MM.1S (cell line): ENCODE results near the gene NOMO2.
"Not testable (repeated sequence)": the region's sequence is repeated elsewhere in the genome, so short reads cannot be mapped to it uniquely, and the experiment has no call there.

Experiments used
- DNase-seq: peaks from one replicate; pipeline ENCODE4 v3.0.0-alpha.2; 2015
- H2AFZ ChIP-seq: fragments of 300-600 bp; sonication (generic); 2 replicates; pipeline ENCODE4 v1.6.0; 2016; ENCODE audit warnings: antibody characterized with exemption, low read length
- H3F3A ChIP-seq: fragments of 300-600 bp; sonication (generic); 2 replicates; pipeline ENCODE4 v1.6.1; 2016; ENCODE audit warnings: mild to moderate bottlenecking, antibody characterized with exemption, low read length, moderate library complexity, mixed read lengths; ENCODE audit not compliant: insufficient read depth
- H3K27ac ChIP-seq: fragments of 300-600 bp; sonication (generic); 2 replicates; pipeline ENCODE4 v1.5.1; 2016; ENCODE audit warnings: mild to moderate bottlenecking, low read length
- H3K27me3 ChIP-seq: fragments of 300-600 bp; sonication (generic); replicated peaks from 2 replicates; pipeline ENCODE4 v1.6.0; 2016; ENCODE audit warnings: low read length; ENCODE audit not compliant: insufficient read depth
- H3K36me3 ChIP-seq: fragments of 300-600 bp; sonication (generic); replicated peaks from 2 replicates; pipeline ENCODE4 v1.6.1; 2016; ENCODE audit warnings: mild to moderate bottlenecking, low read length, mixed read lengths; ENCODE audit not compliant: insufficient read depth
- H3K4me1 ChIP-seq: fragments of 300-600 bp; sonication (generic); 2 replicates; pipeline ENCODE4 v1.6.1; 2016; ENCODE audit warnings: low read length, mixed read lengths
- H3K4me2 ChIP-seq: fragments of 300-600 bp; sonication (generic); 2 replicates; pipeline ENCODE4 v1.6.0; 2016; ENCODE audit warnings: low read depth, low read length
- H3K4me3 ChIP-seq: fragments of 300-600 bp; sonication (generic); 2 replicates; pipeline ENCODE4 v1.5.1; 2016; ENCODE audit warnings: low read length, mixed read lengths
- H3K79me2 ChIP-seq: fragments of 300-600 bp; sonication (generic); 2 replicates; pipeline ENCODE4 v1.6.1; 2016; ENCODE audit warnings: mixed run types, low read length, mixed read lengths
- H3K9ac ChIP-seq: fragments of 300-600 bp; sonication (generic); 2 replicates; pipeline ENCODE4 v1.6.1; 2016; ENCODE audit warnings: low read length, mixed read lengths
- H3K9me2 ChIP-seq: fragments of 300-600 bp; sonication (generic); replicated peaks from 2 replicates; pipeline ENCODE4 v1.6.1; 2016; ENCODE audit warnings: mild to moderate bottlenecking, low read length, mixed read lengths; ENCODE audit not compliant: insufficient read depth
- H3K9me3 ChIP-seq: fragments of 300-600 bp; sonication (generic); replicated peaks from 2 replicates; pipeline ENCODE4 v1.6.1; 2016; ENCODE audit warnings: mild to moderate bottlenecking, low read length, mixed read lengths; ENCODE audit not compliant: insufficient read depth
- H4K20me1 ChIP-seq: fragments of 300-600 bp; sonication (generic); 2 replicates; pipeline ENCODE4 v1.6.1; 2016; ENCODE audit warnings: mild to moderate bottlenecking, low read length, moderate library complexity, mixed read lengths; ENCODE audit not compliant: insufficient read depth

Gene NOMO2

DNA sequence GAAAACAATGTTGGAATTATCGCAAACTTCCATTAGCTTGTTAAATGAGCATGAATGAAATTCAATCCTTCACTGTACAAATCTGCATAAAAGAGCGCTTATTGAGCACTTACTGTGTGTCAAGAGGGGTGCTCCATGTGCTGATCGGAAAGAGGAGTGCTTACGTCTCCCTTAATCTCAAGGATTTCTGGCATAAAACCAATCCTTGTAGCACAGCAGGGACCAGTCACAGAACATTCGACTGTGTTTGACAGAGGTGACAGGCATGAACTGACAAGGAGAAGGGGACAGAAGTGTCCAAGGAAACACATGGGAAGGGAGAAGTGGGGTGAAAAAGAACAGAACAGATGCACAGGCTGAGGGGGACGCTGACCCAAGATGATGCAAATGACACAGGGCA lies 14.5 kb downstream of the NOMO2 start:
- not testable (repeated sequence) for H3K36me3 ChIP-seq, H3K9me2 ChIP-seq, DNase-seq, H2AFZ ChIP-seq, H3F3A ChIP-seq, H3K27me3 ChIP-seq, H3K79me2 ChIP-seq, H3K9me3 ChIP-seq, H3K4me3 ChIP-seq, H4K20me1 ChIP-seq, H3K9ac ChIP-seq, H3K4me1 ChIP-seq, H3K4me2 ChIP-seq
- peak overlapping the region; percentile 48; the same call in 1 of the 2 replicates for H3K27ac ChIP-seq

DNA sequence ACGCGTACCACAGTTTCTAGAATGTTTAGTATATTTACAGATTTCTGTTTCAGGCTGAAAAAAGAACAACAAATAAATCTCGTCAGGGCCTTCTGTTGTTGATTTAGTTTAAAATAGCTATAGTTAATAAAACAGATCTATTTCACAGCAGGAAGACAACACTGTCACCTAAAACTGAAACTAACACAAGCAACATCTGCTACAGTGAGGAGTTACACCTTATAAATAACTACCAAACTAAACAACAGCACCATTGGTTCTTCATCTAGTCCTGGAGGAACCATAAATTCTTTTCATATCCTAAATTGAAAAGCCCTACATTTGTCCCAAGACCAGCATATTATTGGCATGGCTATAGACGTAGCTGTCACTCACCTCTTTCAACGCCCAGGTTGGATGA lies 15.0 kb downstream of the NOMO2 start:
- not testable (repeated sequence) for H3K9ac ChIP-seq

GRCh38 chr16:18544232-18545081 lies 17.4 kb downstream of the NOMO2 start:
- H3K36me3 ChIP-seq, H2AFZ ChIP-seq, H3K9me3 ChIP-seq, H3F3A ChIP-seq, H3K4me3 ChIP-seq, H3K9me2 ChIP-seq, H3K4me1 ChIP-seq, H4K20me1 ChIP-seq, H3K79me2 ChIP-seq, H3K9ac ChIP-seq, H3K27me3 ChIP-seq, H3K4me2 ChIP-seq, H3K27ac ChIP-seq, DNase-seq: not testable (repeated sequence)

More for the DNA sequence above, 15.0 kb downstream of the NOMO2 start:
- not testable (repeated sequence) for H3K79me2 ChIP-seq, H3K36me3 ChIP-seq, H2AFZ ChIP-seq, H3K4me1 ChIP-seq, DNase-seq, H3K4me2 ChIP-seq, H3K9me3 ChIP-seq, H3K27me3 ChIP-seq, H4K20me1 ChIP-seq, H3K27ac ChIP-seq, H3K9me2 ChIP-seq, H3F3A ChIP-seq, H3K4me3 ChIP-seq

DNA sequence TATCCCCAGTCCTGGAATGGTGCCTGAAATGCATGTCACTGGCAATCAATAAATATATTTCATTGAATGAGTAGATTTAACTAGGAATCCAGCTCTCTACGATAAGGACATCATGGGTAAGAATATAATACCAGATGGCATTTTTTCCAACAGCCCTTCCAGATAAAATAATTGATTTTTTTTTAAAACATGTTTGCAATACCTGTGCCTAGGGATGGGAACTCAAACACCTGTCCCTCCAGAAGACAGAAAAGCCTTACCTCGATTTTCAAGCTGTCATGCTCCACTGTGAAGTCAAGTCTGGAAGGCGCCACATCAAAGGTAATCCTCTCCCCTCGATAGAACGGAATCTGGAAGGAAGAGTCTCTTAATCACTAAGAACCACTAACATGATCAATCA lies 20.0 kb downstream of the NOMO2 start:
- not testable (repeated sequence) for H3K9me2 ChIP-seq, H3K27me3 ChIP-seq, H2AFZ ChIP-seq, H3K36me3 ChIP-seq, H3K79me2 ChIP-seq, H3F3A ChIP-seq, H3K9ac ChIP-seq, H3K9me3 ChIP-seq, H3K27ac ChIP-seq, H3K4me3 ChIP-seq, H3K4me1 ChIP-seq, DNase-seq, H4K20me1 ChIP-seq, H3K4me2 ChIP-seq

DNA sequence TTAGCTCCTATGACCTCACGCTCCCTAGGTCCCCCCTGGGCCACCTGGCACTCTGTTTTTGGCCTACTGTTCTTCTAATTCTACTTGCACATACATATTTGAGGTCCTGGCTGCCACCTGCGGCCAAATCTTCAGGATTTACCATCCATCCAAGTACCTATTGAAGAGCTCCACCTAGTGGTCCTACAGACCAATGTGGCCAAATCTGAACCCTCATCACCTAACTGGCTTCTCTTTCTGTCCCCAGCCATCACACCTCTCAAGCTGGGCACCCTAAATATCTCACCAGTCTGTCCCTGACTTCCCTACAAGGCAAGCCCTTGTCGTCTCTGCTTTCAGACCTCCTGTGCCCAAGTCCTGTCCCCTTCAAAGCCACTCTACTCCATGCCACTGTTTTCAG lies 24.9 kb downstream of the NOMO2 start:
- H3K27me3 ChIP-seq, H3K4me2 ChIP-seq, H4K20me1 ChIP-seq, H3F3A ChIP-seq, H3K4me3 ChIP-seq, H3K4me1 ChIP-seq, H3K9me3 ChIP-seq, H3K79me2 ChIP-seq, H3K9ac ChIP-seq, DNase-seq, H3K9me2 ChIP-seq, H3K27ac ChIP-seq, H2AFZ ChIP-seq, H3K36me3 ChIP-seq: not testable (repeated sequence)

DNA sequence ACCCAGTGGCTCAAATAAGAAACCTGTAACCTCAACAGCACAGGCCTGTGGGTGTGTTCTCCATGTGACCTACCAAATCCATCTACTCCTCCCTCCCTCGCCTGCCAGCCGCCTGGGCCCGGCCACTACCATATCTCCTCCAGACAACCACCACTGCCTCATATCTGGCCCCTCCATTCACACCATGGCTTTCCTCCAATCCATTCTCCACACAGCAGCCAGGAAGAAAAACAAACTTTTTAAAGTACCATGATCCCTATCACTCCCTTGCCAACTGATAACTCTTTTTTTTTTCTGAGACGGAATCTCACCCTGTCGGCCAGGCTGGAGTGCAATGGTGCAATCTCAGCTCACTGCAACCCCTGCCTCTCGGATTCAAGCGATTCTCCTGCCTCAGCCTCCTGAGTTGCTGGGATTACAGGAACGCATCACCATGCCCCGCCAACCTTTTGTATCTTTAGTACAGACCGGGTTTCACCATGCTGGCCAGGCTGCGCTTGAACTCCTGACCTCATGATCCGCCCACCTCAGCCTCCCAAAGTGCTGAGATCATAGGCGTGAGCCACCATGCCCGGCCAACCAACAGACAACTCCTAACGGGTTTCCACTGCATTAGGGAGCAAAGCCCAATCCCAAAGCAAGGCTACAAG lies 26.3 kb downstream of the NOMO2 start:
- H3K4me3 ChIP-seq, H4K20me1 ChIP-seq, H3K4me2 ChIP-seq, H3K9me3 ChIP-seq, DNase-seq, H3K27me3 ChIP-seq, H3K27ac ChIP-seq, H3F3A ChIP-seq, H3K9me2 ChIP-seq, H3K4me1 ChIP-seq, H3K79me2 ChIP-seq, H3K9ac ChIP-seq, H3K36me3 ChIP-seq, H2AFZ ChIP-seq: not testable (repeated sequence)

DNA sequence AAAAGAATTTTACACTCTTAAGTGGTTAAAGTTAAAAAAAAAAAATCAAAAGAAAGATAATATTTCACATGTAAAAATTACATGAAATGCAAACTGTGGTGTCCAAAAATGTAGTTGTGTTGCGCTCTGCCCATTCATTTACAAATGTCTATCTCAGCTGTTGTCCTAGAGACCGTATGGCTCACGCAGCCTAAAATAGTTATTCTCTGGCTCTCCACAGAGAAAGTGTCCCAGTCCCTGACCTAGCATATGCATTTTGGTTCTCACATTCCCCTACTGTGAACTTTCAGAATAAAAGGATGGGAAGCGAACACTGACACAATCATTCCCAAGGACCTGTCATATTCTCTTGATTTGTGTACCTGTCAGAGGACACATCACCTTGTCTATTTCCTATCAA lies 27.6 kb downstream of the NOMO2 start:
- H3K79me2 ChIP-seq, H3K9ac ChIP-seq: not testable (repeated sequence)

DNA sequence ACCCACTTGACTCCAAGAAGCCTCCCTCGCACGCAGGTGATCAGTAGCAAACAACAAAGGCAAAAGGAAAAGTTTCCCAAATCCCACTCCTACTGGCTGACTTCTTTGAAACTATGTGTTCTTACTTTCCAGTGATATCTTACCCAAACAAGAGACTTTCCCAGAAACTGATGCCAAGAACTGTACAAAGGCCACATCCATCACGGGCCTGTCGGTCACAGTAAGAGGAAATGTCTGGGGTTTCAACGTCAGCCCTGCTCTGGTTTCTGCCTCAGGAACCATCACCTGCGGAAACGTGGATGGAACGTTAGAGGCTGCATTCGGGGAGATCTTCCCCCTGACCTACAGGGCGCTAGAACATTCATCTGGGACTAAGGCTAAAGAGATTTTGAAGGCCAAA lies 30.6 kb downstream of the NOMO2 start:
- H3K9me3 ChIP-seq, H3F3A ChIP-seq, DNase-seq, H3K4me3 ChIP-seq, H3K27me3 ChIP-seq, H3K4me2 ChIP-seq, H4K20me1 ChIP-seq, H2AFZ ChIP-seq, H3K9ac ChIP-seq, H3K36me3 ChIP-seq, H3K79me2 ChIP-seq, H3K9me2 ChIP-seq, H3K4me1 ChIP-seq, H3K27ac ChIP-seq: not testable (repeated sequence)

More for the DNA sequence above, 27.6 kb downstream of the NOMO2 start:
- H3K4me1 ChIP-seq, H3K36me3 ChIP-seq, H3K9me3 ChIP-seq, H3K4me3 ChIP-seq, H3K4me2 ChIP-seq, H3F3A ChIP-seq, H3K27me3 ChIP-seq, H2AFZ ChIP-seq, H3K27ac ChIP-seq, H3K9me2 ChIP-seq, H4K20me1 ChIP-seq, DNase-seq: not testable (repeated sequence)
